ENCODE results near the gene SRP68. TPM values are rescaled to one million over a fixed set of nuclear protein-coding genes. Genes with fewer than 3 reads are reported as not detected.

Gene SRP68
- total and polyA plus RNA-seq, 2 donors (not counting 1 experiment from before 2014, with no cell fraction given): 29.6 to 82.3 TPM

DNA sequence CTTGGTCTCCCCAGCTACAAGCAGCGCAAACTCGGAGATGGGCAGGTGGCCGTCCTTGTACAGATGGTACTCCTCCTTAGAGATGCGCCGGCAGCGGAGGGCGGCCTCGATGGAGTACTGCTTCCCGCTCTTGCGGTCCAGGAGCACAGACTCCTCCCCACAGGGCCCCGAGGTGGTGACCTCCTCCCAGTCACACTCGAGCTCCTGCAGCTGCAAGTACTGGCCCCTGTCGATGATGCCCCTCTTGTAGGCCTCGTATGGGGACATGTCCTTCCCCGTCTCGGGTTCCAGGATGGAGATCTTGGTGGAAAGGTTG, 64.5 kb downstream of the SRP68 start:
- ATAC-seq (ENCODE audit: low read depth) (no peak), DNase-seq (no peak)
- Histone ChIP-seq H3K9ac (ENCODE audit: low read length) (no peak overlapping the region), H2AFZ (ENCODE audit: insufficient read depth, low read depth, low read length, poor library complexity, severe bottlenecking) (no peak overlapping the region), H3K27me3 (replicated peaks in 1 of 4; ENCODE audit: control extremely low read depth in 1 of 4, control insufficient read depth in 3 of 4, insufficient read depth in 4 of 4, low read length in 3 of 4) (no peaks in the 10 kb centered on the region), H3K4me1 (ENCODE audit: control insufficient read depth in 2 of 2, insufficient read depth in 2 of 2, low read length in 2 of 2) (peaks cover 0 to 3% of the 10 kb centered on the region in 2 donors), H3K36me3 (replicated peaks in 1 of 2; ENCODE audit: control extremely low read depth in 1 of 2, control insufficient read depth in 1 of 2, extremely low read depth in 1 of 2, insufficient read depth in 2 of 2, low read length in 1 of 2) (no peaks in the 10 kb centered on the region), H3K79me2 (ENCODE audit: control insufficient read depth, insufficient read depth, low read length) (no peaks in the 10 kb centered on the region), H4K20me1 (ENCODE audit: control insufficient read depth, insufficient read depth, low read length, poor library complexity, severe bottlenecking) (no peaks in the 10 kb centered on the region), H3K4me3 (ENCODE audit: control extremely low read depth in 1 of 5, extremely low read depth in 1 of 5, insufficient read depth in 1 of 5, low read depth in 2 of 5, low read length in 4 of 5) (no peak overlapping the region), H3K9me3 (ENCODE audit: control extremely low read depth in 1 of 3, control insufficient read depth in 2 of 3, insufficient read depth in 1 of 3, low read length in 2 of 3) (no peaks in the 10 kb centered on the region), H3K27ac (ENCODE audit: low read length in 2 of 2) (no peak overlapping the region), H3K4me2 (replicated peaks; ENCODE audit: low read depth, low read length, poor library complexity, severe bottlenecking) (no peak overlapping the region)
- intact Hi-C loops (cut with micrococcal nuclease): loop anchor here (10.0 kb wide), 2 partner anchors 163 to 253 kb away; partner anchors contain the start of gene UNC13D
- POLR2A ChIA-PET: no interaction called here
- no peak overlapping the region for H3K4me3 Mint-ChIP-seq
- TF ChIP-seq, protein P1, sequence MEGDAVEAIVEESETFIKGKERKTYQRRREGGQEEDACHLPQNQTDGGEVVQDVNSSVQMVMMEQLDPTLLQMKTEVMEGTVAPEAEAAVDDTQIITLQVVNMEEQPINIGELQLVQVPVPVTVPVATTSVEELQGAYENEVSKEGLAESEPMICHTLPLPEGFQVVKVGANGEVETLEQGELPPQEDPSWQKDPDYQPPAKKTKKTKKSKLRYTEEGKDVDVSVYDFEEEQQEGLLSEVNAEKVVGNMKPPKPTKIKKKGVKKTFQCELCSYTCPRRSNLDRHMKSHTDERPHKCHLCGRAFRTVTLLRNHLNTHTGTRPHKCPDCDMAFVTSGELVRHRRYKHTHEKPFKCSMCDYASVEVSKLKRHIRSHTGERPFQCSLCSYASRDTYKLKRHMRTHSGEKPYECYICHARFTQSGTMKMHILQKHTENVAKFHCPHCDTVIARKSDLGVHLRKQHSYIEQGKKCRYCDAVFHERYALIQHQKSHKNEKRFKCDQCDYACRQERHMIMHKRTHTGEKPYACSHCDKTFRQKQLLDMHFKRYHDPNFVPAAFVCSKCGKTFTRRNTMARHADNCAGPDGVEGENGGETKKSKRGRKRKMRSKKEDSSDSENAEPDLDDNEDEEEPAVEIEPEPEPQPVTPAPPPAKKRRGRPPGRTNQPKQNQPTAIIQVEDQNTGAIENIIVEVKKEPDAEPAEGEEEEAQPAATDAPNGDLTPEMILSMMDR (IDR thresholded peaks at IDR 0.05): no peak
- TF ChIP-seq EZH2 (IDR thresholded peaks at IDR 0.05; ENCODE audit: borderline replicate concordance, insufficient read depth, low read depth, low read length, poor library complexity, severe bottlenecking): no peak
- H3K27me3 Mint-ChIP-seq: no peaks in the 10 kb centered on the region
- 94% methylated on average over 16 of the region's 16 CpGs for WGBS (ENCODE audit: insufficient coverage)
- CTCF ChIA-PET: interaction anchor here (0.7 to 5.5 kb wide), 5 partner anchors 9 to 102 kb away, joined by 4 to 35 read pairs (median 8); partner anchors contain the start of gene MRPL38
- no peaks in the 10 kb centered on the region for H3K4me1 Mint-ChIP-seq
- no peak overlapping the region for H3K27ac Mint-ChIP-seq
- H3K9me3 Mint-ChIP-seq (ENCODE audit: insufficient read depth): no peaks in the 10 kb centered on the region

DNA sequence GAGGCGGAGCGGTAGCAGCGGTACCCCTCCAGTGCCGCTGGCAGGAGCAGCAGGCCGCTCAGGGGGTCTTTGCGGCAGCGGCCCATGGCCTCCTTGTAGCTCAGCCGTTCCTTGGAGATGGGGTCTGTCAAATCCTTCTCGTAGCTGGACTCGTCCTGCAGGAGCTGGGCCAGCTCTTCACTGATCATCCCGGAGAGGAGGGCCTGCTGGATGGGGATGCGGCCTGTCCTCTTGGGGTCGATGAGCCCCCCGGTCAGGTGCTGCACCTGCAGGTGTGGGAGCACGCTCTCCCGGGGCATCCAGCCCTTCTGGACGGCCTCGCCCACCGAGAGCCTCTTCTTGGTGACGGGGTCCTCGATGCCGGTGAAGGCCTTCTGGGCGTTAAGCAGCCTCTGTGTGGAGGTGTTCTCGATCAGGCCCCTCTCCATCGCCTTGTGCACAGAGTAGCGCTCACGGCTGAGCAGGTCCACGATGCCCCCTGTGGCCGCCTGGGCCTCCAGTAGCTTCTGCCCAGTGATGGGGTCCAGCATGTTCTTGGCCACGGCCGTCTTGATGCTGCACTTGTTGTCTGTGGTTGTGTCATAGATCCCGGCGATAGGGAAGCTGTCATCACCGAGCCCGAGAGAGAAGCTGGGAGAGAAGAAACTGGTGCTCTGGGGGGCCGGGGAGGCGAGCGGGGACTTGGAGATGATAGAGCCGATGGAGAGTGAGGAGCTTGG, 65.0 kb downstream of the SRP68 start:
- H3K36me3 ChIP-seq (replicated peaks in 1 of 2; ENCODE audit: control extremely low read depth in 1 of 2, control insufficient read depth in 1 of 2, extremely low read depth in 1 of 2, insufficient read depth in 2 of 2, low read length in 1 of 2): no peaks in the 10 kb centered on the region
- no peak overlapping the region for H3K4me3 Mint-ChIP-seq

More for the DNA sequence above, 65.0 kb downstream of the SRP68 start:
- no peak overlapping the region for H2AFZ ChIP-seq (ENCODE audit: insufficient read depth, low read depth, low read length, poor library complexity, severe bottlenecking)
- no peaks in the 10 kb centered on the region for H3K9me3 Mint-ChIP-seq (ENCODE audit: insufficient read depth)
- H3K27me3 ChIP-seq (replicated peaks in 1 of 4; ENCODE audit: control extremely low read depth in 1 of 4, control insufficient read depth in 3 of 4, insufficient read depth in 4 of 4, low read length in 3 of 4): no peaks in the 10 kb centered on the region
- intact Hi-C loops (cut with micrococcal nuclease): loop anchor here (10.0 kb wide), 2 partner anchors 162 to 252 kb away; partner anchors contain the start of gene UNC13D
- H3K4me1 ChIP-seq (ENCODE audit: control insufficient read depth in 2 of 2, insufficient read depth in 2 of 2, low read length in 2 of 2): peaks cover 0 to 3% of the 10 kb centered on the region in 2 donors
- ATAC-seq (ENCODE audit: low read depth) (no peak), DNase-seq (no peak)
- H3K79me2 ChIP-seq (ENCODE audit: control insufficient read depth, insufficient read depth, low read length): no peaks in the 10 kb centered on the region
- no peak overlapping the region for H3K4me2 ChIP-seq (replicated peaks; ENCODE audit: low read depth, low read length, poor library complexity, severe bottlenecking)
- 96% methylated on average over 39 of the region's 39 CpGs for WGBS (ENCODE audit: insufficient coverage)
- no peaks in the 10 kb centered on the region for H3K4me1 Mint-ChIP-seq
- H3K9ac ChIP-seq (ENCODE audit: low read length): no peak overlapping the region
- no peak for TF ChIP-seq EZH2 (IDR thresholded peaks at IDR 0.05; ENCODE audit: borderline replicate concordance, insufficient read depth, low read depth, low read length, poor library complexity, severe bottlenecking)
- H3K27ac ChIP-seq (ENCODE audit: low read length in 2 of 2): no peak overlapping the region
- no peaks in the 10 kb centered on the region for H3K27me3 Mint-ChIP-seq
- H3K4me3 ChIP-seq (ENCODE audit: control extremely low read depth in 1 of 5, extremely low read depth in 1 of 5, insufficient read depth in 1 of 5, low read depth in 2 of 5, low read length in 4 of 5): no peak overlapping the region
- H4K20me1 ChIP-seq (ENCODE audit: control insufficient read depth, insufficient read depth, low read length, poor library complexity, severe bottlenecking): no peaks in the 10 kb centered on the region
- H3K9me3 ChIP-seq (ENCODE audit: control extremely low read depth in 1 of 3, control insufficient read depth in 2 of 3, insufficient read depth in 1 of 3, low read length in 2 of 3): no peaks in the 10 kb centered on the region
- ChIA-PET POLR2A (no interaction called here), CTCF (interaction anchor here (0.7 to 5.5 kb wide), 4 partner anchors 8 to 101 kb away, joined by 4 to 35 read pairs (median 8); partner anchors contain the start of gene MRPL38)
- no peak overlapping the region for H3K27ac Mint-ChIP-seq
